ENCODE results near the gene SLC6A17.

The SLC6A17 gene

DNA sequence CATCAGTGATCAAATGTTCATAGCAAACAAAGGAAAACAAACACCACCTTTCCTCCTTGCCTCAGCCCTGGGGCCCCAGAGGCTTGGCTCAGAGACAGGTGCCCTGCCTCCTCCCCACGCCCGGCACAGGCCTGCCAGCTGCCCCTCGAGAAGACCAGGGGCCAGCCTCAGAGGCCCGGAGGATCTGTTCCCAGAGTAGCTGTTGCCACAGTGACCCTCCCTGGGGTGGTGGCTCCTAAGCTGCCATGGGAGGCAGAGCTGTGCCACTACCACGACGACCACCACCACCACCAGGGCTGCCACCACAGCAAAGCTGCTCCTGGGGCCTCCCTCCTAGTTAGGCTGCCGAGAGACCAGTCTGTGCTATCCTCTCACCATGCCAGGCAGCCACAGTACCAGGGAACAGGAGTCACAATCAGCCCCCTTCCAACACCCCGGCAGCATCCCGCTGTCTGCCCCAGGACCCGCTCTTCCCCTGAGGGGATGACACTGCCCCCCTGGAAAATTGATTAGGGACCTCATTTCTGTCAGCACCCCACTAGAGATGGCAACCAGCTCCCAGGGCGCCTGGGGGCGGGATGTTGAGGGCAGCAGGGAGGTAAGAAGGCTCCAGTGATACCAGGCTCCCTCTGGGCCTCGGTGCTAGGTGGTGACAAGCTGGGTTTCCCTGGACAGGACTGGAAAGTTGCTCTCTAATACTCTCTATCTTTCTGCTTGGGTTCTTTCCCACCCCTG is 90.3 kb downstream of the SLC6A17 start:
- Histone ChIP-seq H3K4me2 (ENCODE audit: low read depth, low read length, poor library complexity, severe bottlenecking) (no peak overlapping the region), H3K27me3 (ENCODE audit: insufficient read depth, low read length, poor library complexity, severe bottlenecking) (no peaks in the 10 kb centered on the region), H3F3A (ENCODE audit: low read depth) (no peaks in the 10 kb centered on the region), H3K4me3 (ENCODE audit: low read length, poor library complexity, severe bottlenecking) (no peak overlapping the region), H3K9me2 (replicated peaks; ENCODE audit: low read depth, low read length) (no peaks in the 10 kb centered on the region), H3K79me2 (ENCODE audit: insufficient read depth, low read length) (no peaks in the 10 kb centered on the region), H2AFZ (ENCODE audit: low read length) (no peak overlapping the region), H4K20me1 (ENCODE audit: insufficient read depth, low read length, poor library complexity, severe bottlenecking) (no peaks in the 10 kb centered on the region), H3K9ac (ENCODE audit: low read depth, low read length, poor library complexity, severe bottlenecking) (no peak overlapping the region), H3K9me3 (ENCODE audit: insufficient read depth, low read depth, low read length) (no peaks in the 10 kb centered on the region), H3K4me1 (ENCODE audit: insufficient read depth, low read length, poor library complexity, severe bottlenecking) (no peaks in the 10 kb centered on the region), H3K36me3 (ENCODE audit: insufficient read depth, low read length) (no peaks in the 10 kb centered on the region)
- TF ChIP-seq EZH2phosphoT487 (IDR thresholded peaks at IDR 0.05; ENCODE audit: borderline replicate concordance): no peak
- TF ChIP-seq, protein P1, sequence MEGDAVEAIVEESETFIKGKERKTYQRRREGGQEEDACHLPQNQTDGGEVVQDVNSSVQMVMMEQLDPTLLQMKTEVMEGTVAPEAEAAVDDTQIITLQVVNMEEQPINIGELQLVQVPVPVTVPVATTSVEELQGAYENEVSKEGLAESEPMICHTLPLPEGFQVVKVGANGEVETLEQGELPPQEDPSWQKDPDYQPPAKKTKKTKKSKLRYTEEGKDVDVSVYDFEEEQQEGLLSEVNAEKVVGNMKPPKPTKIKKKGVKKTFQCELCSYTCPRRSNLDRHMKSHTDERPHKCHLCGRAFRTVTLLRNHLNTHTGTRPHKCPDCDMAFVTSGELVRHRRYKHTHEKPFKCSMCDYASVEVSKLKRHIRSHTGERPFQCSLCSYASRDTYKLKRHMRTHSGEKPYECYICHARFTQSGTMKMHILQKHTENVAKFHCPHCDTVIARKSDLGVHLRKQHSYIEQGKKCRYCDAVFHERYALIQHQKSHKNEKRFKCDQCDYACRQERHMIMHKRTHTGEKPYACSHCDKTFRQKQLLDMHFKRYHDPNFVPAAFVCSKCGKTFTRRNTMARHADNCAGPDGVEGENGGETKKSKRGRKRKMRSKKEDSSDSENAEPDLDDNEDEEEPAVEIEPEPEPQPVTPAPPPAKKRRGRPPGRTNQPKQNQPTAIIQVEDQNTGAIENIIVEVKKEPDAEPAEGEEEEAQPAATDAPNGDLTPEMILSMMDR (conservative IDR thresholded peaks at IDR 0.05; ENCODE audit: low read length): no peak

- TF ChIP-seq, protein P1 (conservative IDR thresholded peaks at IDR 0.05; ENCODE audit: low read length): no peak
- TF ChIP-seq EZH2phosphoT487 (IDR thresholded peaks at IDR 0.05; ENCODE audit: borderline replicate concordance): no peak
- H3K4me1 ChIP-seq (ENCODE audit: insufficient read depth, low read length, poor library complexity, severe bottlenecking): no peaks in the 10 kb centered on the region
- H3K36me3 ChIP-seq (ENCODE audit: insufficient read depth, low read length): no peaks in the 10 kb centered on the region
- no peak overlapping the region for H3K4me3 ChIP-seq (ENCODE audit: low read length, poor library complexity, severe bottlenecking)
- no peaks in the 10 kb centered on the region for H4K20me1 ChIP-seq (ENCODE audit: insufficient read depth, low read length, poor library complexity, severe bottlenecking)
- H3K9ac ChIP-seq (ENCODE audit: low read depth, low read length, poor library complexity, severe bottlenecking): no peak overlapping the region
- H2AFZ ChIP-seq (ENCODE audit: low read length): no peak overlapping the region
- no peaks in the 10 kb centered on the region for H3K9me2 ChIP-seq (replicated peaks; ENCODE audit: low read depth, low read length)
- H3K4me2 ChIP-seq (ENCODE audit: low read depth, low read length, poor library complexity, severe bottlenecking): no peak overlapping the region
- no peaks in the 10 kb centered on the region for H3K27me3 ChIP-seq (ENCODE audit: insufficient read depth, low read length, poor library complexity, severe bottlenecking)
- no peaks in the 10 kb centered on the region for H3K79me2 ChIP-seq (ENCODE audit: insufficient read depth, low read length)
- no peaks in the 10 kb centered on the region for H3F3A ChIP-seq (ENCODE audit: low read depth)
- H3K9me3 ChIP-seq (ENCODE audit: insufficient read depth, low read depth, low read length): no peaks in the 10 kb centered on the region
These were observed 91.2 kb downstream of the SLC6A17 start for GRCh38 chr1:110241516-110241915.

GRCh38 chr1:110242062-110242461 is 91.8 kb downstream of the SLC6A17 start:
- H4K20me1 ChIP-seq (ENCODE audit: insufficient read depth, low read length, poor library complexity, severe bottlenecking): no peaks in the 10 kb centered on the region
- no peak overlapping the region for H3K4me3 ChIP-seq (ENCODE audit: low read length, poor library complexity, severe bottlenecking)
- H3K79me2 ChIP-seq (ENCODE audit: insufficient read depth, low read length): no peaks in the 10 kb centered on the region
- no peak for TF ChIP-seq EZH2phosphoT487 (IDR thresholded peaks at IDR 0.05; ENCODE audit: borderline replicate concordance)
- TF ChIP-seq, protein P1 (conservative IDR thresholded peaks at IDR 0.05; ENCODE audit: low read length): no peak
- no peaks in the 10 kb centered on the region for H3K27me3 ChIP-seq (ENCODE audit: insufficient read depth, low read length, poor library complexity, severe bottlenecking)
- no peak overlapping the region for H3K4me2 ChIP-seq (ENCODE audit: low read depth, low read length, poor library complexity, severe bottlenecking)
- no peak overlapping the region for H2AFZ ChIP-seq (ENCODE audit: low read length)
- H3F3A ChIP-seq (ENCODE audit: low read depth): no peaks in the 10 kb centered on the region
- no peaks in the 10 kb centered on the region for H3K9me2 ChIP-seq (replicated peaks; ENCODE audit: low read depth, low read length)
- no peaks in the 10 kb centered on the region for H3K9me3 ChIP-seq (ENCODE audit: insufficient read depth, low read depth, low read length)
- no peaks in the 10 kb centered on the region for H3K36me3 ChIP-seq (ENCODE audit: insufficient read depth, low read length)
- H3K4me1 ChIP-seq (ENCODE audit: insufficient read depth, low read length, poor library complexity, severe bottlenecking): no peaks in the 10 kb centered on the region
- no peak overlapping the region for H3K9ac ChIP-seq (ENCODE audit: low read depth, low read length, poor library complexity, severe bottlenecking)
